GM23338 (cell line): ENCODE results near the gene COPS4. TPM values are rescaled to one million over a fixed set of nuclear protein-coding genes. Genes with fewer than 3 reads are reported as not detected.
"Not testable (repeated sequence)": the region's sequence is repeated elsewhere in the genome, so short reads cannot be mapped to it uniquely, and the experiment has no call there.

Experiments
- ATAC-seq: fragments of 200-7000 bp; cut with Tn5 transposase; 3 replicates; pipeline ENCODE4 v1.9.1; 2020
- DNase-seq: peaks from one replicate; pipeline ENCODE4 v3.0.0-alpha.2; 2015; ENCODE audit warnings: low spot score
- H2AFZ ChIP-seq: fragments of 200-600 bp; sonication (generic); 2 replicates; pipeline ENCODE4 v1.8.0; 2016; ENCODE audit warnings: antibody characterized with exemption, mild to moderate bottlenecking, moderate library complexity
- H3F3A ChIP-seq: fragments of 200-600 bp; sonication (generic); replicated peaks from 2 replicates; pipeline ENCODE4 v1.8.0; 2017; ENCODE audit warnings: antibody characterized with exemption, mixed run types, low read depth
- H3K27ac ChIP-seq: fragments of 200-600 bp; sonication (generic); 2 replicates; pipeline ENCODE4 v1.6.1; 2016; ENCODE audit warnings: low read depth
- H3K27me3 ChIP-seq: fragments of 200-600 bp; sonication (generic); 2 replicates; pipeline ENCODE4 v1.8.0; 2016; ENCODE audit warnings: mild to moderate bottlenecking, mixed run types, moderate library complexity; ENCODE audit not compliant: insufficient read depth
- H3K36me3 ChIP-seq: fragments of 200-600 bp; sonication (generic); 2 replicates; pipeline ENCODE4 v1.8.0; 2016; ENCODE audit warnings: mild to moderate bottlenecking; ENCODE audit not compliant: insufficient read depth
- H3K4me1 ChIP-seq: fragments of 200-600 bp; sonication (generic); 2 replicates; pipeline ENCODE4 v1.8.0; 2016; ENCODE audit warnings: mild to moderate bottlenecking, moderate library complexity; ENCODE audit not compliant: insufficient read depth
- H3K4me2 ChIP-seq: fragments of 200-600 bp; sonication (generic); 2 replicates; pipeline ENCODE4 v1.7.1; 2017; ENCODE audit warnings: mixed run types
- H3K4me3 ChIP-seq: fragments of 200-600 bp; sonication (generic); 2 replicates; pipeline ENCODE4 v1.6.1; 2016; ENCODE audit warnings: mixed run types
- H3K79me2 ChIP-seq: fragments of 200-600 bp; sonication (generic); replicated peaks from 2 replicates; pipeline ENCODE4 v1.8.0; 2017; ENCODE audit warnings: mild to moderate bottlenecking; ENCODE audit not compliant: insufficient read depth
- H3K9me2 ChIP-seq: fragments of 200-600 bp; sonication (generic); 2 replicates; pipeline ENCODE4 v1.8.0; 2017; ENCODE audit not compliant: insufficient read depth
- H4K20me1 ChIP-seq: fragments of 200-600 bp; sonication (generic); replicated peaks from 2 replicates; pipeline ENCODE4 v1.8.0; 2017; ENCODE audit warnings: mild to moderate bottlenecking; ENCODE audit not compliant: insufficient read depth
- H3K27ac Mint-ChIP-seq: 2 replicates; pipeline ENCODE4 v1.8.0; 2020; ENCODE audit warnings: inconsistent platforms, mild to moderate bottlenecking, moderate library complexity, mixed read lengths
- H3K27me3 Mint-ChIP-seq: 3 replicates; pipeline ENCODE4 v1.8.0; 2022; ENCODE audit warnings: low read depth, mild to moderate bottlenecking, moderate library complexity, mixed read lengths, inconsistent platforms; ENCODE audit not compliant: insufficient read depth, poor library complexity
- H3K36me3 Mint-ChIP-seq: 3 replicates; pipeline ENCODE4 v1.8.0; 2021; ENCODE audit warnings: low read depth, mild to moderate bottlenecking, inconsistent platforms, moderate library complexity, mixed read lengths
- H3K4me1 Mint-ChIP-seq: 3 replicates; pipeline ENCODE4 v1.8.0; 2020; ENCODE audit warnings: mild to moderate bottlenecking, inconsistent platforms, mixed read lengths
- H3K4me3 Mint-ChIP-seq: 3 replicates; pipeline ENCODE4 v1.8.0; 2021; ENCODE audit warnings: moderate library complexity, mild to moderate bottlenecking, inconsistent platforms, mixed read lengths
- H3K9me3 Mint-ChIP-seq: 3 replicates; pipeline ENCODE4 v1.8.0; 2020; ENCODE audit warnings: moderate library complexity, mild to moderate bottlenecking, inconsistent platforms, mixed read lengths
- CREB1 ChIP-seq: fragments of 250-450 bp; sonication (Bioruptor Pico); IDR thresholded peaks from 2 replicates; pipeline ENCODE4 v1.5.0; 2020; ENCODE audit warnings: low read depth, mild to moderate bottlenecking, moderate library complexity
- EZH2 ChIP-seq: fragments of 200-600 bp; sonication (generic); IDR thresholded peaks from one replicate; pipeline ENCODE4 v1.8.0; 2017; ENCODE audit warnings: antibody characterized with exemption, mild to moderate bottlenecking, low read depth; ENCODE audit not compliant: unreplicated experiment
- EZH2phosphoT487 ChIP-seq: fragments of 200-600 bp; sonication (generic); IDR thresholded peaks from one replicate; pipeline ENCODE4 v1.8.1; 2018; ENCODE audit warnings: antibody characterized with exemption; ENCODE audit not compliant: unreplicated experiment
- NANOG ChIP-seq: IDR thresholded peaks from 2 replicates; pipeline ENCODE4 v1.6.1; 2016; ENCODE audit warnings: antibody characterized with exemption, borderline replicate concordance
- POLR2AphosphoS5 ChIP-seq: IDR thresholded peaks from 2 replicates; pipeline ENCODE4 v1.6.1; 2016; ENCODE audit warnings: antibody characterized with exemption, low read depth
- ZNF331 ChIP-seq: fragments of 250-450 bp; sonication (Bioruptor Pico); IDR thresholded peaks from 2 replicates; pipeline ENCODE4 v1.5.0; 2020; ENCODE audit warnings: low read depth, mild to moderate bottlenecking, moderate library complexity
- polyA plus RNA-seq: library from polyadenylated mRNA; unstranded; fragments of >200 nt; fragmentation: Nextera tagmentation; extraction: Ambion mirVana; gene quantifications from 2 replicates; pipeline ENCODE4 v1.2.1, GENCODE V29; 2016
- total RNA-seq: library from RNA; depleted of rRNA; stranded (reverse); fragments of >200 nt; shearing (Covaris generic); gene quantifications from 2 replicates; pipeline ENCODE4 v1.2.3, GENCODE V29; 2014
- TF ChIP-seq, protein P1 (sequence below): fragments of 250-450 bp; sonication (Bioruptor Pico); IDR thresholded peaks from 2 replicates; pipeline ENCODE4 v1.5.0; 2020; ENCODE audit warnings: mild to moderate bottlenecking, moderate library complexity

The COPS4 gene
- total and polyA plus RNA-seq, 2 experiments from 2014 or later: 23.7 to 46.6 TPM

DNA sequence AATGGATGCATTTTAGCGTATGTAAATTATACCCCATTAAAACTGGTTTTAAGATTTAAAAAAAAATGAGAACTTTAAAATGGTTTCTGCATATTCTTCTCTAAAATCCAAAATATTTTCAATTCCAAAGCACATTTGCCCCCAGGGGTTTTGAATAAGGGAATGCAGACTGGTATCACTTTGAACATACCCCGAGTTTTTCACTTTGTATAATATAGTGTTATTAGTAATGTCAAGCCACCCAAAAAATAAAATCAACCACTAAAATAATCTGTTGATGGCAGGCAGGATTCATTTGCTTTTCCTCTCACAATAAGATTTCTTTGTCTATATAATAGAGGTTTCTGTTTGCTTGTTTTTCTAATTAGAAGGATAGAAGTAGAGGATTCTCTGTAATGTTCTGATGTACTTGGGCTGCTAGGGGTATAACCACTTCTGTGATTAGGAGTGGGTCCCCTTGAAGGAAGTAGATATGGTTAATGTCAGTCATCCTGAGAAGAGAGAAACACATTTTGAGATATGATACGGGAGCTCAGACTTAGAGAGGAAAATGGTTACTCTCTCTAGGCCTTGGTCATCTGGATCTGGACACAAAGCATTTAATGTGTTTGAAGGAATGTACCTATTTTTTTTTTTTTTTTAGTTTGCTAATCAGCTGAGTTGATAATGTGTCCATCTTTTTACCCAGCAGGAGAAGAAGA is 15.0 kb upstream of the COPS4 start:
- H2AFZ ChIP-seq: no peak overlapping the region
- Mint-ChIP-seq H3K4me1 (no peaks in the 10 kb centered on the region), H3K27me3 (peaks cover 10% of the 10 kb centered on the region), H3K9me3 (peaks cover 14% of the 10 kb centered on the region), H3K36me3 (peaks cover 6% of the 10 kb centered on the region; the same call in 2 of the 3 replicates), H3K27ac (no peak overlapping the region), H3K4me3 (no peak overlapping the region)
- TF ChIP-seq CREB1 (CRISPR knock-in tag): no peak
- no peaks in the 10 kb centered on the region for H3F3A ChIP-seq
- no peak overlapping the region for H3K4me3 ChIP-seq
- no peaks in the 10 kb centered on the region for H3K4me1 ChIP-seq
- no peak overlapping the region for H3K4me2 ChIP-seq
- DNase-seq (no peak), ATAC-seq (no peak)
- no peaks in the 10 kb centered on the region for H3K79me2 ChIP-seq
- no peaks in the 10 kb centered on the region for H3K27me3 ChIP-seq
- H3K36me3 ChIP-seq: no peaks in the 10 kb centered on the region
- H3K27ac ChIP-seq: no peak overlapping the region
- no peaks in the 10 kb centered on the region for H4K20me1 ChIP-seq
- H3K9me2 ChIP-seq: no peaks in the 10 kb centered on the region

DNA sequence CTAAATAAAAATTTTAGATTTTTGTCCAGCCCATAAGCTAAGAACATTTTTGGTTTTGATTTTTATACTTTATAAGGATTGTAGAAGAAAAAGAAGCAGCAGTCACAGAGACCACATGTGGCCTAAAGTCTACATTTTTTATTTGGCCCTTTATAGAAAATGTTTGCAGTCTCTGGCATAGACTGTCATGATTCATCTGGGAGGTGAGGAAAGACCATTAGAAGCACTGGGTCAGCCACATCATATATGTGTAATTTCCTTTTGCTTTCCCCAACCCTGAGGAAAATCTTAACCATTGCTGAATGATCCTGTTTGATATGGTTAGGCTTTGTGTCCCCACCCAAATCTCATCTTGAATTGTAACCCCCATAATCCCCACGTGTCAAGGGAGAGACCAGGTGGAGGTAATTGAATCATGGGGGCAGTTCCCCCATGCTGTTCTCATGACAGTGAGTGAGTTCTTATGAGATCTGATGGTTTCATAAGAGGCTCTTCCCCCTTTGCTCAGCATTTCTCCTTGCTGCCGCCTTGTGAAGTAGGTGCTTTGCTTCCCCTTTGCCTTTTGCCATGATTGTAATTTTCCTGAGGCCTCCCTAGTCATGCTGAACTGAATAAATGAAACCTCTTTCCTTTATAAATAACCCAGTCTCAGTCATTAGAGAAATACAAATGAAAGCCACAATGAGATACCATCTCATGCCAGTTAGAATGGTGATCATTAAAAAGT is 12.1 kb upstream of the COPS4 start:
- H3K36me3 Mint-ChIP-seq: peaks cover 10% of the 10 kb centered on the region; the same call in 2 of the 3 replicates
- no peaks in the 10 kb centered on the region for H3K4me1 ChIP-seq
- H3K4me2 ChIP-seq: no peak overlapping the region
- TF ChIP-seq EZH2 (no peak), EZH2phosphoT487 (no peak), POLR2AphosphoS5 (no peak), ZNF331 (no peak), NANOG (no peak)
- TF ChIP-seq, protein P1, sequence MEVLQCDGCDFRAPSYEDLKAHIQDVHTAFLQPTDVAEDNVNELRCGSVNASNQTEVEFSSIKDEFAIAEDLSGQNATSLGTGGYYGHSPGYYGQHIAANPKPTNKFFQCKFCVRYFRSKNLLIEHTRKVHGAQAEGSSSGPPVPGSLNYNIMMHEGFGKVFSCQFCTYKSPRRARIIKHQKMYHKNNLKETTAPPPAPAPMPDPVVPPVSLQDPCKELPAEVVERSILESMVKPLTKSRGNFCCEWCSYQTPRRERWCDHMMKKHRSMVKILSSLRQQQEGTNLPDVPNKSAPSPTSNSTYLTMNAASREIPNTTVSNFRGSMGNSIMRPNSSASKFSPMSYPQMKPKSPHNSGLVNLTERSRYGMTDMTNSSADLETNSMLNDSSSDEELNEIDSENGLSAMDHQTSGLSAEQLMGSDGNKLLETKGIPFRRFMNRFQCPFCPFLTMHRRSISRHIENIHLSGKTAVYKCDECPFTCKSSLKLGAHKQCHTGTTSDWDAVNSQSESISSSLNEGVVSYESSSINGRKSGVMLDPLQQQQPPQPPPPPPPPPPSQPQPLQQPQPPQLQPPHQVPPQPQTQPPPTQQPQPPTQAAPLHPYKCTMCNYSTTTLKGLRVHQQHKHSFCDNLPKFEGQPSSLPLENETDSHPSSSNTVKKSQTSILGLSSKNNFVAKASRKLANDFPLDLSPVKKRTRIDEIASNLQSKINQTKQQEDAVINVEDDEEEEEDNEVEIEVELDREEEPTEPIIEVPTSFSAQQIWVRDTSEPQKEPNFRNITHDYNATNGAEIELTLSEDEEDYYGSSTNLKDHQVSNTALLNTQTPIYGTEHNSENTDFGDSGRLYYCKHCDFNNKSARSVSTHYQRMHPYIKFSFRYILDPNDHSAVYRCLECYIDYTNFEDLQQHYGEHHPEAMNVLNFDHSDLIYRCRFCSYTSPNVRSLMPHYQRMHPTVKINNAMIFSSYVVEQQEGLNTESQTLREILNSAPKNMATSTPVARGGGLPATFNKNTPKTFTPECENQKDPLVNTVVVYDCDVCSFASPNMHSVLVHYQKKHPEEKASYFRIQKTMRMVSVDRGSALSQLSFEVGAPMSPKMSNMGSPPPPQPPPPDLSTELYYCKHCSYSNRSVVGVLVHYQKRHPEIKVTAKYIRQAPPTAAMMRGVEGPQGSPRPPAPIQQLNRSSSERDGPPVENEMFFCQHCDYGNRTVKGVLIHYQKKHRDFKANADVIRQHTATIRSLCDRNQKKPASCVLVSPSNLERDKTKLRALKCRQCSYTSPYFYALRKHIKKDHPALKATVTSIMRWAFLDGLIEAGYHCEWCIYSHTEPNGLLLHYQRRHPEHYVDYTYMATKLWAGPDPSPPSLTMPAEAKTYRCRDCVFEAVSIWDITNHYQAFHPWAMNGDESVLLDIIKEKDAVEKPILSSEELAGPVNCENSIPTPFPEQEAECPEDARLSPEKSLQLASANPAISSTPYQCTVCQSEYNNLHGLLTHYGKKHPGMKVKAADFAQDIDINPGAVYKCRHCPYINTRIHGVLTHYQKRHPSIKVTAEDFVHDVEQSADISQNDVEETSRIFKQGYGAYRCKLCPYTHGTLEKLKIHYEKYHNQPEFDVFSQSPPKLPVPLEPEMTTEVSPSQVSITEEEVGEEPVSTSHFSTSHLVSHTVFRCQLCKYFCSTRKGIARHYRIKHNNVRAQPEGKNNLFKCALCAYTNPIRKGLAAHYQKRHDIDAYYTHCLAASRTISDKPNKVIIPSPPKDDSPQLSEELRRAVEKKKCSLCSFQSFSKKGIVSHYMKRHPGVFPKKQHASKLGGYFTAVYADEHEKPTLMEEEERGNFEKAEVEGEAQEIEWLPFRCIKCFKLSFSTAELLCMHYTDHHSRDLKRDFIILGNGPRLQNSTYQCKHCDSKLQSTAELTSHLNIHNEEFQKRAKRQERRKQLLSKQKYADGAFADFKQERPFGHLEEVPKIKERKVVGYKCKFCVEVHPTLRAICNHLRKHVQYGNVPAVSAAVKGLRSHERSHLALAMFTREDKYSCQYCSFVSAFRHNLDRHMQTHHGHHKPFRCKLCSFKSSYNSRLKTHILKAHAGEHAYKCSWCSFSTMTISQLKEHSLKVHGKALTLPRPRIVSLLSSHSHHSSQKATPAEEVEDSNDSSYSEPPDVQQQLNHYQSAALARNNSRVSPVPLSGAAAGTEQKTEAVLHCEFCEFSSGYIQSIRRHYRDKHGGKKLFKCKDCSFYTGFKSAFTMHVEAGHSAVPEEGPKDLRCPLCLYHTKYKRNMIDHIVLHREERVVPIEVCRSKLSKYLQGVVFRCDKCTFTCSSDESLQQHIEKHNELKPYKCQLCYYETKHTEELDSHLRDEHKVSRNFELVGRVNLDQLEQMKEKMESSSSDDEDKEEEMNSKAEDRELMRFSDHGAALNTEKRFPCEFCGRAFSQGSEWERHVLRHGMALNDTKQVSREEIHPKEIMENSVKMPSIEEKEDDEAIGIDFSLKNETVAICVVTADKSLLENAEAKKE (CRISPR knock-in tag): no peak
- DNase-seq (no peak), ATAC-seq (no peak)
- H3K9me2 ChIP-seq: no peaks in the 10 kb centered on the region
- H3K9me3 Mint-ChIP-seq: peaks cover 29% of the 10 kb centered on the region
- H4K20me1 ChIP-seq: no peaks in the 10 kb centered on the region
- H3K27ac Mint-ChIP-seq: no peak overlapping the region
- no peak overlapping the region for H2AFZ ChIP-seq
- no peaks in the 10 kb centered on the region for H3K79me2 ChIP-seq
- no peak overlapping the region for H3K4me3 Mint-ChIP-seq
- H3K4me3 ChIP-seq: no peak overlapping the region
- no peak overlapping the region for H3K27ac ChIP-seq
- no peaks in the 10 kb centered on the region for H3K36me3 ChIP-seq
- peaks cover 18% of the 10 kb centered on the region for H3K27me3 Mint-ChIP-seq
- H3K27me3 ChIP-seq: no peaks in the 10 kb centered on the region
- no peaks in the 10 kb centered on the region for H3F3A ChIP-seq
- H3K4me1 Mint-ChIP-seq: no peaks in the 10 kb centered on the region

- not testable (repeated sequence) for H3K4me3 Mint-ChIP-seq, ATAC-seq, H3K4me2 ChIP-seq, H3K27me3 ChIP-seq, H3K9me2 ChIP-seq, H3K27ac Mint-ChIP-seq, H4K20me1 ChIP-seq, H3F3A ChIP-seq, H3K79me2 ChIP-seq, H3K36me3 ChIP-seq, H3K4me1 Mint-ChIP-seq, H3K27ac ChIP-seq, DNase-seq, H3K4me3 ChIP-seq, H2AFZ ChIP-seq, H3K4me1 ChIP-seq
- peaks cover 10% of the 10 kb centered on the region; the same call in 2 of the 3 replicates for H3K36me3 Mint-ChIP-seq
- H3K27me3 Mint-ChIP-seq: peaks cover 18% of the 10 kb centered on the region
- H3K9me3 Mint-ChIP-seq: peaks cover 29% of the 10 kb centered on the region
Measured at GRCh38 chr4:83023599-83023998, 11.4 kb upstream of the COPS4 start.
